HepG2 (cell line): ENCODE data around the gene DUSP9.

Source experiments
- KLF13 ChIP-seq: sonication (generic); formaldehyde crosslinking; IDR thresholded peaks from 2 replicates; pipeline ENCODE4 v1.4.0; 2020; ENCODE audit warnings: mild to moderate bottlenecking, missing genetic modification reagents
- MEIS2 ChIP-seq: sonication (generic); formaldehyde crosslinking; IDR thresholded peaks from 2 replicates; pipeline ENCODE4 v1.9.0; 2021; ENCODE audit warnings: mild to moderate bottlenecking, missing genetic modification reagents
- NCOR1 ChIP-seq: fragments of 200-600 bp; sonication (generic); IDR thresholded peaks from 2 replicates; pipeline ENCODE4 v1.7.0; 2017; ENCODE audit warnings: antibody characterized with exemption, low read length, borderline replicate concordance
- POLR2A ChIP-seq, 2 experiments: IDR thresholded peaks; 2 replicates each; pipeline ENCODE4 v1.6.1; 2011; ENCODE audit warnings: low read depth in 2 of 2, low read length in 2 of 2, mild to moderate bottlenecking in 1 of 2, moderate library complexity in 1 of 2; ENCODE audit not compliant: insufficient read depth in 1 of 2
- POLR2AphosphoS2 ChIP-seq: IDR thresholded peaks from 2 replicates; pipeline ENCODE4 v1.6.1; 2011; ENCODE audit warnings: low read depth, low read length, improper control_type of control experiment
- SCMH1 ChIP-seq: sonication (generic); formaldehyde crosslinking; IDR thresholded peaks from 2 replicates; pipeline ENCODE4 v1.9.0; 2021; ENCODE audit warnings: missing genetic modification reagents, mild to moderate bottlenecking, borderline replicate concordance
- TCF12 ChIP-seq, 2 experiments: fragments of 450-650 bp in 1 of 2; sonication (generic) in 1 of 2; formaldehyde crosslinking in 1 of 2; IDR thresholded peaks; 2 replicates each; pipeline versions ENCODE4 v1.6.1 to v1.8.0; 2017 to 2022; ENCODE audit warnings: antibody characterized with exemption in 1 of 2, mild to moderate bottlenecking in 1 of 2, missing genetic modification reagents in 1 of 2, moderate library complexity in 1 of 2
- TF ChIP-seq, protein P1 (sequence below): IDR thresholded peaks from 2 replicates; pipeline ENCODE4 v1.6.1; 2016; ENCODE audit warnings: mild to moderate bottlenecking
- TF ChIP-seq, protein P2 (sequence below): sonication (generic); formaldehyde crosslinking; IDR thresholded peaks from 2 replicates; pipeline ENCODE4 v1.4.0; 2020; ENCODE audit warnings: mild to moderate bottlenecking, missing genetic modification reagents
- TF ChIP-seq, protein P3 (sequence below): sonication (generic); formaldehyde crosslinking; IDR thresholded peaks from 2 replicates; pipeline ENCODE4 v1.5.1; 2020; ENCODE audit warnings: missing genetic modification reagents, mild to moderate bottlenecking, borderline replicate concordance

DNA sequence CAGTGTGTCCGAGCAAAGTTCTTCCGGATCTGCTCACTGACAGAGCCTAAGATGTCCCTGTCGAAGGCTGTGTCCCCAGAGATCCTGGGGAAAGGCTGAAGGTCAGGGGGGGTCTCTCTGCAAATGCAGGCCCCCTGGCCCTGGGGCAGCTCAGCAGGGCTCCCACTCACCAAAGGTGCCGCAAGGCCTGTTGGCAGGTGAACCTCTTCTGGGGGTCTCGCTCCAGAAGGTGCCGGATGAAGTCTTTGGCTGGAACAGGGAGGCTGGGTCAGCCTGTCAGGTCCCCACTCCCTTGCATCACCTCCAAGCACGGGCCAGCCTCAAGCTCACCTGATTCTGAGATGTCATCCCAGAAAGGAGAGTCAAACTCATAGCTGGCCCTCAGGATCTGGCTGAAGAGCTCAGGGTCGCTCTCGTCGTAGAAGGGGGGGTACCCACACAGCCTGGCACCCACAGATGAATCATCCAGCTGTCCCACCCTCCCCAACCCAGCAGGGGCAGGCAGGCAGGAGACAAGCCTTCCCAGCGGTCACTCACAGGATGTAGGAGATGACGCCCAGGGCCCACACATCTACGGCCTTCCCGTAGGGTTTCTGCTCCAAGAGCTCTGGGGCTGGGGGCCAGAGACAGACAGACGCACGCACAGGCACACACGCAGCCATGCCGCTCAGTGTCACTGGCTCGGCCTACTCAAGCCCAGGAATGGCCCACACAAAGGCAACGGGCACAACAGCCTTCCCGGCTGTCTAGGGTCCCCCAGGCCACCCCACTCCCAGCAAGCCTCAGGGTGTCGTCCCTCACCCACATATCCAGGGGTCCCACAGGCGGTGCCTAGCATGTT, 24.0 kb downstream of the DUSP9 start:
- TF ChIP-seq POLR2A (IDR thresholded peaks at IDR 0.05; ENCODE audit: insufficient read depth in 1 of 2, low read depth in 2 of 2, low read length in 2 of 2): no peak
- TF ChIP-seq, protein P1, sequence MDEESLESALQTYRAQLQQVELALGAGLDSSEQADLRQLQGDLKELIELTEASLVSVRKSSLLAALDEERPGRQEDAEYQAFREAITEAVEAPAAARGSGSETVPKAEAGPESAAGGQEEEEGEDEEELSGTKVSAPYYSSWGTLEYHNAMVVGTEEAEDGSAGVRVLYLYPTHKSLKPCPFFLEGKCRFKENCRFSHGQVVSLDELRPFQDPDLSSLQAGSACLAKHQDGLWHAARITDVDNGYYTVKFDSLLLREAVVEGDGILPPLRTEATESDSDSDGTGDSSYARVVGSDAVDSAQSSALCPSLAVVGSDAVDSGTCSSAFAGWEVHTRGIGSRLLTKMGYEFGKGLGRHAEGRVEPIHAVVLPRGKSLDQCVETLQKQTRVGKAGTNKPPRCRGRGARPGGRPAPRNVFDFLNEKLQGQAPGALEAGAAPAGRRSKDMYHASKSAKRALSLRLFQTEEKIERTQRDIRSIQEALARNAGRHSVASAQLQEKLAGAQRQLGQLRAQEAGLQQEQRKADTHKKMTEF (CRISPR knock-in tag): no peak
- TF ChIP-seq TCF12 (IDR thresholded peaks at IDR 0.05): no peak
- no peak for TF ChIP-seq TCF12 (CRISPR knock-in tag; IDR thresholded peaks at IDR 0.05)
- no peak for TF ChIP-seq POLR2AphosphoS2
- no peak for TF ChIP-seq KLF13
- TF ChIP-seq, protein P2, sequence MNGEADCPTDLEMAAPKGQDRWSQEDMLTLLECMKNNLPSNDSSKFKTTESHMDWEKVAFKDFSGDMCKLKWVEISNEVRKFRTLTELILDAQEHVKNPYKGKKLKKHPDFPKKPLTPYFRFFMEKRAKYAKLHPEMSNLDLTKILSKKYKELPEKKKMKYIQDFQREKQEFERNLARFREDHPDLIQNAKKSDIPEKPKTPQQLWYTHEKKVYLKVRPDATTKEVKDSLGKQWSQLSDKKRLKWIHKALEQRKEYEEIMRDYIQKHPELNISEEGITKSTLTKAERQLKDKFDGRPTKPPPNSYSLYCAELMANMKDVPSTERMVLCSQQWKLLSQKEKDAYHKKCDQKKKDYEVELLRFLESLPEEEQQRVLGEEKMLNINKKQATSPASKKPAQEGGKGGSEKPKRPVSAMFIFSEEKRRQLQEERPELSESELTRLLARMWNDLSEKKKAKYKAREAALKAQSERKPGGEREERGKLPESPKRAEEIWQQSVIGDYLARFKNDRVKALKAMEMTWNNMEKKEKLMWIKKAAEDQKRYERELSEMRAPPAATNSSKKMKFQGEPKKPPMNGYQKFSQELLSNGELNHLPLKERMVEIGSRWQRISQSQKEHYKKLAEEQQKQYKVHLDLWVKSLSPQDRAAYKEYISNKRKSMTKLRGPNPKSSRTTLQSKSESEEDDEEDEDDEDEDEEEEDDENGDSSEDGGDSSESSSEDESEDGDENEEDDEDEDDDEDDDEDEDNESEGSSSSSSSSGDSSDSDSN (CRISPR knock-in tag): no peak
- TF ChIP-seq, protein P3, sequence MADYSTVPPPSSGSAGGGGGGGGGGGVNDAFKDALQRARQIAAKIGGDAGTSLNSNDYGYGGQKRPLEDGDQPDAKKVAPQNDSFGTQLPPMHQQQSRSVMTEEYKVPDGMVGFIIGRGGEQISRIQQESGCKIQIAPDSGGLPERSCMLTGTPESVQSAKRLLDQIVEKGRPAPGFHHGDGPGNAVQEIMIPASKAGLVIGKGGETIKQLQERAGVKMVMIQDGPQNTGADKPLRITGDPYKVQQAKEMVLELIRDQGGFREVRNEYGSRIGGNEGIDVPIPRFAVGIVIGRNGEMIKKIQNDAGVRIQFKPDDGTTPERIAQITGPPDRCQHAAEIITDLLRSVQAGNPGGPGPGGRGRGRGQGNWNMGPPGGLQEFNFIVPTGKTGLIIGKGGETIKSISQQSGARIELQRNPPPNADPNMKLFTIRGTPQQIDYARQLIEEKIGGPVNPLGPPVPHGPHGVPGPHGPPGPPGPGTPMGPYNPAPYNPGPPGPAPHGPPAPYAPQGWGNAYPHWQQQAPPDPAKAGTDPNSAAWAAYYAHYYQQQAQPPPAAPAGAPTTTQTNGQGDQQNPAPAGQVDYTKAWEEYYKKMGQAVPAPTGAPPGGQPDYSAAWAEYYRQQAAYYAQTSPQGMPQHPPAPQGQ: no peak
- no peak for TF ChIP-seq MEIS2 (CRISPR knock-in tag)
- no peak for TF ChIP-seq SCMH1 (CRISPR knock-in tag)
- no peak for TF ChIP-seq NCOR1
